SH-SY5Y (cell line): ENCODE measurements around the gene SLC44A1.

Experiments used
- GATA2 ChIP-seq: IDR thresholded peaks from 2 replicates; pipeline ENCODE4 v1.6.1; 2011; ENCODE audit warnings: mild to moderate bottlenecking, low read depth, low read length
- GATA3 ChIP-seq: IDR thresholded peaks from 2 replicates; pipeline ENCODE4 v1.6.1; 2011; ENCODE audit warnings: low read depth, mild to moderate bottlenecking, low read length, moderate library complexity

DNA sequence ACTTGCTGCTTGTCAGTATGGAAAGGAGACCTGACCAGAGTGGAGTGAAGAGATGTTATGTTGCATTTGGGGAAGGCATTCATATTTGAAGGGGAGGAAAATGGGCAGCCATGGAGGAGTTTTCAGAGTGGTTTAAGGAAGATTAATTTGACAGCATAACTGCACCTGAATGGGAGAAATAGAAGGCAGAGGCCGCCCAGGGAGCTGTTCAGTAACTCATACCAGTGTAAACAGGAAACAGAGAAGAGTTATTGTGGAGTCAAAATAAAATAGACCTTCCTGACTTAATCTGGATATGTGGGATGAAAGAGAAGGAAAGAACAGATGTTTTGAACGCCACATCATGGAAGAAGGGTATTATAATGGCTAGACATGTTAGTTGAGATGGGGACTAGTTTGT, 13.4 kb downstream of the SLC44A1 start:
- no peak for TF ChIP-seq GATA2
- TF ChIP-seq GATA3, result no peak
